Activated CD4-positive, alpha-beta T cell treated with anti-CD3 and anti-CD28 coated beads, Interleukin-2, amount 50 U/mL, for 48 hours (primary cell): ENCODE results near the gene DNAJC27.
A peak's percentile ranks its signal among the peaks of the same experiment; 100 is the strongest.

Experiments used
- DNase-seq, 2 experiments: peaks; one replicate each; pipeline ENCODE4 v3.0.0-alpha.2; 2020

DNAJC27 gene

GRCh38 chr2:24924732-24925131 lies 47.0 kb downstream of the DNAJC27 start:
- no peak for DNase-seq

- DNase-seq: no peak
Measured at GRCh38 chr2:24924266-24924665, 47.5 kb downstream of the DNAJC27 start.

- no peak for DNase-seq
Measured at GRCh38 chr2:24923106-24923505, 48.6 kb downstream of the DNAJC27 start.

GRCh38 chr2:24922556-24922955 lies 49.2 kb downstream of the DNAJC27 start:
- DNase-seq: no peak

- DNase-seq: peak; percentile 19 to 40
Measured at GRCh38 chr2:24920809-24921441, 50.8 kb downstream of the DNAJC27 start.

DNA sequence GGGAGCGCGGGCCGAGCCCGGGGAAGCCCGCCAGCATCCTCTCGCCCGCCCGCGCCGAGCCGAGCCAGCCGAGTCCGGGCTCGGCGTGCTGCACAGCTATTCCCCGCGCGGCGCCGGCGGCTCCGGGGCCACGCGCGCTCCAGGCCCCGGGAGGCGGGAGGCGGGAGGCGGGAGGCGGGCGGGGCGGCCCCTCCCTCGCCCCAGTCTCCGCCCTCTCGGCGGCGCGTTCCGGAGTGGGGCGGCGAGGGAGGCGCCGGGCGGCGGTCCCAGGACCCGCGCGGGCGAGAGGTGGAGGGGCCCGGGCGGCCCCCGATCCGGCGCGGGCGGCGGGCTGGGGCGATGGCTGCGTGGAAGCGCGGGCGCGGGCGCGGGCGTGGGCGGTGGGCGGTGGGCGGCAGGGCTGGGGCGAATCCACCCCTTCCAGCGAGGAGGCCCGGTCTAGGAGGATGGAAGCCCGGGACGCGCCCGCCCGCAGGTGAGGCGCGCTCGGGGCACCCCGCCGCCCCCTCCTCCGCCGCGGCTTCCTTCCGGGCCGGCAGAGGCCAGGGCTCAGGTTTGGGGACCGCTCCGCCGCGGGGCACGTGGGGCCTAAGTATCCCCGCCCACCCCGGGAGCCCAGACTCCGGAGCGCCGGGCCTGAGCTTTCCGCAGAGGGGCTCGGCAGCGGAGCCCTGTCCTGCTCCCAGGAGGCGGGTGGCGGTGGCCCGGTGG lies 51.5 kb downstream of the DNAJC27 start, which contains the start of gene ADCY3:
TSS of gene ADCY3 (minus strand) at position 140 of the 711 bp plus-strand sequence. CDS start 1,250 bp downstream, outside the sequence.
- DNase-seq: peak; percentile 68 to 76

- peak; percentile 48 to 52 for DNase-seq
Measured at GRCh38 chr2:24919506-24920097, 52.2 kb downstream of the DNAJC27 start.

- DNase-seq: peak; percentile 64 to 73
Measured at GRCh38 chr2:24919037-24919505, 52.7 kb downstream of the DNAJC27 start.

DNA sequence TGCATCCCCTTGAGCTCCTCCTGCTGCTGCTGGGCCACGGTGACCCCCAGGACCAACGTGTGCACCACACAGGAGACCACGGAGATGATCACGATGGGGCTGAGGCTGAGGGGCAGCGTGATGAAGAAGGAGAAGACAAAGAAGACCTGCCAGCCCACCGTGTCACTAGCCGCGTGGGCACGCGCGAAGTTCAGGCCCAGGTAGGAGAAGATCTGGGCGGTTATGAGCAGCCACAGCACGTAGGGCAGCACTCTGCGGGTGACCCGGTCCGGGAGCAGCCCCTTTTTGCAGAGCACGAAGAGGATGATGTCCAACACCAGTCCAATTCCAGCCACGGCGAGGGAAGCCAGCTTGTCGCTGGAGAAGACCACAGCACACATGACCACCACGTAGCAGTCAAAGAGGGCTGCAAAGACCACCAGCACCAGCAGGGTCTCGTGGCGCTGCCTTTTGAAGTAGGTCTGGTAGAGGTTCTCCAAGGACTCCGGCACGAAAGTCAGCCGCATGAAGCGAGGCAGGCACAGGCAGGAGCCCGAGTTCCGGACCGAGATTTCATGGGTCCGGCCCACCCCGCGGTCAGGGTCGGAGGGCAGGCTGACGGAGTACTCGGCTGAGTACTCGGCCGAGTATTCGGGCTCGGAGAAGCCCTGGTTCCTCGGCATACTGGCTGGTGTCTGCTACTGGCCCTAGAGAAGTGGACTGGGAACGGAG lies 53.3 kb downstream of the DNAJC27 start:
- DNase-seq: no peak

DNA sequence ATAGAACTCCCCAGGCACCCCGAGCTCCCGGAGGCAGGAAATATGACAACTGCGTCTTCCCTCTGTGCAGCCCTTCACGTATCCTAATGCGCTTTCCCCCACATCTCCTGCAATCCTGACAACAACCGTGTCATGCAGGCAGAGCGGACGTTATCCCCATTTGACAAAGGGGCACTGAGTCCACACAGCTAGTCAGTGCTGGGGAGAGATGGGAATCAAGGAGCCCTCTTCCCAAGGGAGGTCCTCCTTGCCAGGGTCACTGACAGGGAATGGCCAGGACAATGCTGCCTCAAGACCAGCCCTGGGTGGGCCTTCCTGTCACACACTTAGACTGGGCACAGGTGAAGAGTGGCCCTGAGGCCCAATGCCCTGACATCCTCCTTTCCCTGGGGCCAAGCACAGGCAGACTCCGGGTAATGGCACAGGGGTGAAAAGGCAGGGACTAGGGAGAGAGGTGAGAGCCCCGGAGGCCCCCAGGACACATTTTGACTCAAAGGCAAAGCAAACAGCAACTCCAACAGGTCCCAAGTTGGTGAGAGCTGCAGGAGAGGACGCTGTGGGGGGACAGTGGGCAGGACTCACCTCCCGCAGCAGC lies 53.9 kb downstream of the DNAJC27 start:
- DNase-seq: no peak

GRCh38 chr2:24917086-24917485 lies 54.7 kb downstream of the DNAJC27 start:
- peak; percentile 40 to 54 for DNase-seq

- no peak for DNase-seq
Measured at GRCh38 chr2:24915796-24916195, 56.0 kb downstream of the DNAJC27 start.

- DNase-seq: no peak
Measured at GRCh38 chr2:24915175-24915574, 56.6 kb downstream of the DNAJC27 start.

DNA sequence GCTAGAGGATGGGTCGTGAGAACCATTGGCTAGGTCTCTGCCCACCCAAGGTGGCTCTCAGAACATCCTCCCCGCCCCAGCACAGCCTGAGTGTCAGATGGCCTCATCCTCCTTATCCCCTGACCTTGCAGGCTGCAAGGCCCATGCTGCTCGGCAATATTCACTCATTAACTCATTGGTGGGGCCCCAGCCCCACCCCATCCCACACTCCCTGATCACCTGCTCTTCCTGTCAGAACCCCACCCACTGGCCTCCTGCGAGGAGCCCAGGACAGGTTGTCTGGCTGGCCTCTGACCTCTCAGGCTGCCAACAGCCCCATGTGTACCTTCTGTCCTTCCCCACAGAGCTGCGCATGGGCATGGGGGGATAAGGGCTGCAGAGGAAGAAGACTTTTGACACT lies 57.0 kb downstream of the DNAJC27 start:
- no peak for DNase-seq

- DNase-seq: no peak
Measured at GRCh38 chr2:24913911-24914310, 57.8 kb downstream of the DNAJC27 start.

- no peak for DNase-seq
Measured at GRCh38 chr2:24912986-24913385, 58.8 kb downstream of the DNAJC27 start.

DNA sequence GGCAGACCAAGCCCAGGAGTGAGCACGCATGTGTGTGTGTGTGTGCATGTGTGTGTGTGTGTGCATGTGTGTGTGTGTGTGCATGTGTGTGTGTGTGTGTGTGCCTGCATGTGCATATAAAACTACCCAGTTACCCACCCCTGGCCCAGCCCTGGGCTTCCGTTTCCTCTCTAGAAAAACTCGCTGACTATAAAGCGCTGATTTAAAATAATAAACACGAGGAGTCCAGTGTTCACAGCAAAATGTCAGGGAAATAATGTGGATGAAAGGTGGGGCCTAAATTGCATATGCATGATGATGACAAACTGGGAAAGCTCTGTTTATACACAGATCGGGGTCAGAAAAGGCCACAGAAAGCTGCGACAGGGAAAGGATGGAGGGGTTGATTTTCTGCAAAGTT lies 59.2 kb downstream of the DNAJC27 start:
- no peak for DNase-seq

DNA sequence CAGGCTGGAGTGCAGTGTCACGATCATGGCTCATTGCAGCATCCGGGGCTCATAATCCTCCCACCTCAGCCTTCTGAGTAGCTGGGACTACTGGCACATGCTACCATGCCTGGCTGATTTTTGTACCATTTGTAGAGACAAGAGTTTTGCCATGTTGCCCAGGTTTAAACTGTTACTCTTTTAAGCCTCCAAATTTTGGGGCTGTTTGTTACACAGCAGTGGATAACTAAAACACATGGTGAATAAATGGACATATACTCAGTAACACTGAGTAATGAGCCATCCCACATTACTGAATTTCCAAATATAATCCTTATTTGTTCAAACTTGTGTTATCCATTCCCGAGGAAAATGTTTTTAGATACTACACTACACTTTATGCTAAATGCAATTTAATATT lies 61.5 kb downstream of the DNAJC27 start:
- DNase-seq: no peak

- DNase-seq: no peak
Measured at GRCh38 chr2:24909555-24910177, 62.1 kb downstream of the DNAJC27 start.

GRCh38 chr2:24908461-24908901 lies 63.3 kb downstream of the DNAJC27 start:
- DNase-seq: no peak

DNA sequence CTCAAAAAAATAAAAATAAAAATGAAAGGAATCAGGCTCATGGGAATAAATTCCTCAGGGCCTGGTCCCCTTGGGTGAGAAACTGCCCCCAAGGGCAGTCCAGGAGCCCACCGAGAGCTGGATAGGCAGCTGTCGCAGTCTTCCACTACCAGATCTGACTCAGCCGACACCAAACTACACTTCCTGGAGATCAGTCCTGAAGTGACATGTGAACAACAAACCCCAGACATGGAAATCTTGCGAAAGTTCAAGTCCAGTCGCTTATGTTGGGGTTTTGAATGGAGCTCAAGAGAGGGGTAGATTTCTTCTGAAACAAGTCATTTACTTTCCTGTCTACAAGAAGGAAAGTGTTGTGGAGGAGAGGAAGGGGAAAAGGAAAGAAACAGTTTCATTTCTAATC lies 64.6 kb downstream of the DNAJC27 start:
- DNase-seq: no peak

GRCh38 chr2:24906466-24906865 lies 65.3 kb downstream of the DNAJC27 start:
- DNase-seq: no peak
